GM12873 (cell line): ENCODE measurements around the gene MAML3.

Source experiments
- TF ChIP-seq, protein P1 (sequence below): IDR thresholded peaks from 2 replicates; pipeline ENCODE4 v1.5.1; 2012; ENCODE audit warnings: low read depth, mild to moderate bottlenecking, moderate library complexity, low read length, control low read depth; ENCODE audit not compliant: insufficient read depth; ENCODE audit errors: missing control alignments

Gene MAML3

DNA sequence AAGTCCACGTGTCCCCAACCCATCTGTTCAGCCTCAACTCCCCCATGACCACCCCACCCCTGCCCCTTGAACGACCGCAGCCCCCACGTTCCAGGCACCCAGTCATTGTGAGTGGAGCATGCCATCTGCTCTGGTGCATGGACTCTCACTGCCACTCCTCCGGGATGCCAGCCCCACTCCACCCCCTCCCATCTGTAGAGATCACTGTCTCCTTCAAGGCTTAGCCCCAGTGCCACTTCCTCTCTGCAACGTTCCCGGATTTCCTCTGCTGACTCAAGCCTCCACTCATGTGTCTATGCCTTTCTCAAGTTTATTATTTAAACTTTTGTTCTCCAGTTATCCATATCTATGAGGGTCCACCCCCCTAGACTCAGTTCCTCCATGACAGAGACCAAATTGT lies 54.0 kb downstream of the MAML3 start:
- TF ChIP-seq, protein P1, sequence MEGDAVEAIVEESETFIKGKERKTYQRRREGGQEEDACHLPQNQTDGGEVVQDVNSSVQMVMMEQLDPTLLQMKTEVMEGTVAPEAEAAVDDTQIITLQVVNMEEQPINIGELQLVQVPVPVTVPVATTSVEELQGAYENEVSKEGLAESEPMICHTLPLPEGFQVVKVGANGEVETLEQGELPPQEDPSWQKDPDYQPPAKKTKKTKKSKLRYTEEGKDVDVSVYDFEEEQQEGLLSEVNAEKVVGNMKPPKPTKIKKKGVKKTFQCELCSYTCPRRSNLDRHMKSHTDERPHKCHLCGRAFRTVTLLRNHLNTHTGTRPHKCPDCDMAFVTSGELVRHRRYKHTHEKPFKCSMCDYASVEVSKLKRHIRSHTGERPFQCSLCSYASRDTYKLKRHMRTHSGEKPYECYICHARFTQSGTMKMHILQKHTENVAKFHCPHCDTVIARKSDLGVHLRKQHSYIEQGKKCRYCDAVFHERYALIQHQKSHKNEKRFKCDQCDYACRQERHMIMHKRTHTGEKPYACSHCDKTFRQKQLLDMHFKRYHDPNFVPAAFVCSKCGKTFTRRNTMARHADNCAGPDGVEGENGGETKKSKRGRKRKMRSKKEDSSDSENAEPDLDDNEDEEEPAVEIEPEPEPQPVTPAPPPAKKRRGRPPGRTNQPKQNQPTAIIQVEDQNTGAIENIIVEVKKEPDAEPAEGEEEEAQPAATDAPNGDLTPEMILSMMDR, result no peak

DNA sequence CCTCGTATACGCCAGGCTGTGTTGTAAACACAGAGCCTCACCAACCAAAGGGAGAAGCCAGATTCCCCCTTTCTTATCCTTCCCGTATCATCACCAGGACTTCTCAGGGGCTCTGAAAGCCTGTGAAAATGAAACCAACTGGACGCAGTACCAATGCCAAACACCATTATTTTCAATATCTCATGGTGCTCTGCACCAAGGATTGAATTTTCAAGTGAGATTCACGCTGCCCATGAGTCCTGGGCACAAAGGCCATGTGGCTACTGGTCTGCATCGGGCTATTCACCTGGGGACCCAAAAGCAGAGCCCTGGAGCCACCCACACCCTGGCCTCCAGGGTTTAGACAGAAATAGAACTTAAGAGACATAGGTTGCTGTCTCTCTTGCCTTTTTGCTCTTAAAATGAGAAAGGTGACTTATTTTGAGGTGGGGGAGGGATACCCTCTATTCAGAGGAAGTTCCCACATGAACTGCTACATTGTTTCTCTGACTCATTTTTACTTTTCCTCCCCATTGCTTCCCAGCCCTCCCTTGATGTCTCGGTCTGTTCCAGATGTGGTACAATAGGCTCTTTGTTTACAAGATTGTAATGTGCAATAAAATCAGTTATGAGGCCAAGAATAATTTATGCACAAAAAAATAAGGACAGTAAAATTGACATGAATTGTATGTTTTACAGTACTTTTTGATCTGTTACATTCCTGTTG lies 55.4 kb downstream of the MAML3 start:
- TF ChIP-seq, protein P1, result no peak

DNA sequence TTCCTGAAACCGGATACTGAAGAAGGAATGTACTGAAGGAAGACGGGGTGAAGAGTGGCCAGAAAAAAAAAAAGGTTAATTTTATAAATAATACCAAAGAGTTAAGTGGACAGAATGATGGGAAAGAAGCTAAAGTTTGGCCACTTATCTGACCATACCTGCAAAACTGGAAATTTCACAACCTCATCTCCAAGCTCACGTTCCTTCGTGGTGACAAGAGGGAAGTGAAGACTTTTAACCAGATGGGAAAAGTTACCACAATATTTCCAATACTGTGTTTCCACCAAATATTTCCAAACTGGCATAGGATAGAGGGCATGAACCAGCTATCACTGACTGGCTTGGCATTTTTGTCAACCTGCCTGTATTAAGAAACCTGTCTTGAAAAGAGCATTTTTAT lies 56.4 kb downstream of the MAML3 start:
- TF ChIP-seq, protein P1, result no peak

DNA sequence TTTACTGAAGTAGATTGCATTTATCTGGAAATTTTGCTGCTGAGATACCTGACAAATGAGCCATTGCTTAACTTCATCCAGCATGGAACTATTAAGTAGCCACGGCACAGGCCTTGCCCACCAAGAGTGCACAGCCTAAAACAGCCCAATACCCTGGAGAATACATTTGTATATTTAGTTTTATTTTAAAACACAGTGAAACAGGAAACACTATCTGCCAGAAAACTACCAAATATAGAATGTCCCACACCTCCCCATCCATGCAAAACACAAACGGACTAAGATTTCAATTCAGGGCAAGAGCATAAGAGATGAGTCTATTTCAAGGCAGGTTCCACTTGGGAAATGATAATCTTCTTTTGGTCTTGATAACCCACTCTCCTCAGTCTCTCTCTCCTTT lies 57.1 kb downstream of the MAML3 start:
- TF ChIP-seq, protein P1, result no peak

DNA sequence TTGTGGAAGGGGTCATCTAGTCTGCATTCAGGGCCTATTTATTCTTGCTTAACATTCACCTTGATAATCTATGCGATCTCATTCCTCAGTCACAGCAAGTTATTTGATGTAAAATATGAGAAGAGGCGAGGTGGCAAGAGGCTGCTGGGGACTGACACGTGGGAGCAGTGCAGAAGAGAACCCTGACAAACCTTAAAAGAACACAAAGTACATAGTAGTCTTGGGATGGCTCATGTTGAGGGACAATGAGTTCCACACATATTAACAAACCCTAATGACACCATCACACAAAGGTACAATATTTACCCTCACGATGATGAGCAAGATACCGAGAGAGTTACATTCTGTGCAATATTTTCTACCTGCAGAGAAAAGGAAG lies 57.5 kb downstream of the MAML3 start:
- TF ChIP-seq, protein P1, result no peak

DNA sequence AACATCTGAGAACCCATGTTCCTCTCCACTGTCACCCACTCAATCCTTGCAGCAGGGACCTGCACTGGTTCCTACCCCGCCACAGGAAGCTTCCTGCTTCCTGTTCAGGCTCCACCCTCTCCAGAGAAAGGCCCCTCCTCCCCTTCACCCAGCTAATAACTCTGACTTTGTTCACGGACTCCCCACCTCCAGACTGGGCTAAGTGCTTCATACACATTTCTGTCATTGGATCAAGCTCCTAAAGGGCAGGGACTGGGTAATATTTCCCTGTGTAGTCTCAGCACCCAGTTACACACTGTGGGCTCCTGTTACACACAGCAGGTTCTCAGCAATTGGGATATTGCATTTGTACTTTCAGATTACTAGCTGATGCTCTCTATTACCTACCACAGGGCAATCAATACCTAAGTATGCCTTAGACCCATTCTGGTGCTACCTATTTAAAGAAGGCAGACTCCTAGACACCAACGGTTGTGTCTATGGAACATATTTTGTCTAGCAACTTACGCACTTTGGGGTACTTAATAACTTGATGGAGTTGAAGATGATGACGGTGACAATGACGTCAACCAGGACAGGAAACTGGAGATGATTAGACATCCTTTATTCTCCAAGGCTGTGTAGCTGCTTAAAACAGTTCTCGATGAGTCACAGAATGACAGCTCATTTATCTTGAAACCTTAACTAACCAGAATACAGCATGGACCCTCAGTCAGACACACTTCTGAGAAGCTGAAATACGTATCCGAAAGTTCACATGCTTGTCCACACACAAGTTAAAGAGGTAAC lies 58.1 kb downstream of the MAML3 start:
- TF ChIP-seq, protein P1, result no peak
